HG03558 (cell line): ENCODE results near the gene EML1.
"Not testable (repeated sequence)": the region's sequence is repeated elsewhere in the genome, so short reads cannot be mapped to it uniquely, and the experiment has no call there.

Source experiments
- ATAC-seq: cut with Tn5 transposase; IDR thresholded peaks from one replicate; pipeline ENCODE4 v1.9.1; 2021; ENCODE audit warnings: moderate number of reproducible peaks; ENCODE audit not compliant: unreplicated experiment; ENCODE audit errors: extremely low read depth

EML1 gene

DNA sequence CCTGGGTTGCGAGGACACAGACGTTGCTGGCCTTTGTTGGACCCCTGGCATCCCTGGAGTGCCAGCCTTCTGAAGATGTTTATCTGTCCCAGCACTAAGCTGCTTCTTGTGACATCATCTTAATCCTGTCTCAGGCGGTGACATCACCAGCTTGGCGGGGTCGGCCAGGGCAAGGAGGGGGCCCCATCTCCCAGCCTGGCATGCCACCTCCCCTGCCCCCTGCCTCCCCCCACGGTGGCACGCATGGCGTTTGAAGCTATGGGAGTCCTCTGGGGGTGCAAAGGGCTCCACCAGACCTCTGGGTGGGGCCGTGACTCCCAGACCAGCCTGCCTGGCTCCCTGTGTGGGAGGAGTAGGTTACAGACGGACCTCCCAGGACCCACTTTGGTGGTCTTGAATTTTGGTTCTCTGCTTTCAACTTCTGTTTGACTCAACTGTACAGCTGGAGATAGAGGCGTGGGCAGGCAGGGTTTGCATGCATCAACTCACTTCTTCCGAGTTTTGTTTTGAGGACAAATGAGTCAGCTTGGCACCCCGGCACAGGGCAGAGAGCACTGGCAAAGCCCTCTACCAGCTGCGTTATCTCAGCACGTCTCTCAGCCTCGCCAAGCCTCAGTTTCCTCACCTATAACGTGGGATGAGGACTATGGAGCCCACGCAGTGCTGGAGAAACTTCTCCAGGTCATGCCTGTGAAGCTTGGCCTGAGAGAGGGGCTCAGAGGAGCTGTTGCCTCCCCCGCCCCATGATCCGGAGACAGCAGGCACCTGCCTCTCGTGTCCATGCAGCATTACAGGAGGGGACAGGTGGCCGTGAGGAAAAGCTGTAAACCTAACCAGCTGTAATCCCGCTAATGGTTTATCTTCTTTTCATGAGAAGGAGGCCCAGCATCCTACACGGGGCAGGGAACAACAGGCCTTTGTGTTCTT, 38.8 kb upstream of the EML1 start:
- no peak for ATAC-seq

DNA sequence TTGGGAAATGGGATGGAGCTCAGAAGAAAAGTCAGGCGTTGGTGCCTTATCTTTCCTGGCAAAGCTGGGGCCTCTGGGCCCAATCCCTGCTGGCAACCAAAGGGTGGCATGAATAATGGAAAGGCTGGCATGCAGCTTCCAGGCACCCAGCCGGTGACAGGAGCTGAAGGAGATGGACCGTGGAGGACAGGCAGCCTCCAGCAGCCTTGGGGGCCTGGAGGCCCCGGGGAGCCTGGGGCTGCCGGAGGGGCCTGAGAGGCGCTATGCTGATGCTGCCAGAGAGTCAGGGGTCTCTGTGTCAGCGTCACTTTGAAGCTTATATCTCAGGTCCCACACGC, 38.2 kb upstream of the EML1 start:
- no peak for ATAC-seq

DNA sequence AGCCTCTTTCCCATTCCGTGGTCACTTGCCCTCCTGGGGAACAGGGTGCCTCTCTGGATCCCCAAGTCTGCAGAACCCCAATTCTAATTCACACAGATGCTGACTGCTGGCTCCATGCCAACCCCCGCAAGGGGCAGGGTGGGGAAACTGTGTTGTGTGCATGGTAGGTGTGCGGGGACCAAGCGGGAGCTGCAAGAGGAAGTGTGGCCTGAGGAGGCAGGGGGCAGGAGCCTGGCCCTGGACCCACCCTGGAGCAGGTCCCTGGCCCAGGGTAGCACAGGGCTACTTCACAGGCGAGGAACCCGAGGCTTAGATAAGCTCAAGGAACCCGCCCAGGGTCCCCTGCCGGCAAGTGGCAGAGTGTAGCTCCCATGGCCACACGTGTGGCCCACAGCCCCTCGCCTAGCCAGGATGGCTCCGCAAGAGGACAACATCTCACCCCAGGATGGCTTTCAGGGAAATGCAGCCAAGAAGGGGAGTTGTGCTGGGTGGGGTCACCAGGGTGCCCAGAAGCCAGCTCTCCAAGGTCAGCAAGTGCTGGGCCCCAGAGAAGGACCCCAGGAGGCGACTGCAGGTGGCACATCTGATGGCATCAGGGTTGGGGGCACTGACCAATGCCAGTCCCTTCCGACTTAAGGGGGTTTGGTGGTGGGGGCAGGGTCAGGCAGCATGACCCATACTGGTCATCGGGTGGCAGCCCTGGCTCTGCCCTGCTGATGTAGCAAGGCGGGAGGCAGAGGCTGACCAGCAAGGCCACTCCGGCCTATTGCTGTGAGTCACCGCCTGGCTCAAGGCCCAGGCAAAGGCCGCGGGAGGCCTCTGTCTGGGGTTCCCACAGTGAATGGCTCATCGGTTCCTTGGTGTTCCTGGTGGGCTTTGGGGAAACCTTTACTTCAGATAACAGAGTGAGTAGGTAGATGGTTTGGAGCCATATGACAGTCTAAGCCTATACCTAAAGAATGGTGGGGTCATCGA, 37.3 kb upstream of the EML1 start:
- no peak for ATAC-seq

DNA sequence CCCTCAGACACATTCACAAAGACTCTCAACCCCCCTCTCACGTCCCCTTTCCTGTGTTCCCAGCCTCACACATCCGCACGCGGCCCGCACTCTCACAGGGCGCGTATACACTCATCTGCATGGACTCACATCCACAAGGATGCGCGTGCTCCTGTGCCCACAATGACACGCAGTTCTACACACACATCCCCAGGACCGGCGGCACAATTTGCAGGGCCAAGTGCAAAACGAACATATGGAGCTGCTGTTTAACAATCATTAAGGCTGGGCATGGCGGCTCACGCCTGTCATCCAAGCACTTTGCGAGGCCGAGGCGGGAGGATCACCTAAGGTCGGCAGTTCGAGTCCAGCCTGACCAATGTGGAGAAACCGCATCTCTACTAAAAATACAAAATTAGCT, 36.4 kb upstream of the EML1 start:
- ATAC-seq: no peak

DNA sequence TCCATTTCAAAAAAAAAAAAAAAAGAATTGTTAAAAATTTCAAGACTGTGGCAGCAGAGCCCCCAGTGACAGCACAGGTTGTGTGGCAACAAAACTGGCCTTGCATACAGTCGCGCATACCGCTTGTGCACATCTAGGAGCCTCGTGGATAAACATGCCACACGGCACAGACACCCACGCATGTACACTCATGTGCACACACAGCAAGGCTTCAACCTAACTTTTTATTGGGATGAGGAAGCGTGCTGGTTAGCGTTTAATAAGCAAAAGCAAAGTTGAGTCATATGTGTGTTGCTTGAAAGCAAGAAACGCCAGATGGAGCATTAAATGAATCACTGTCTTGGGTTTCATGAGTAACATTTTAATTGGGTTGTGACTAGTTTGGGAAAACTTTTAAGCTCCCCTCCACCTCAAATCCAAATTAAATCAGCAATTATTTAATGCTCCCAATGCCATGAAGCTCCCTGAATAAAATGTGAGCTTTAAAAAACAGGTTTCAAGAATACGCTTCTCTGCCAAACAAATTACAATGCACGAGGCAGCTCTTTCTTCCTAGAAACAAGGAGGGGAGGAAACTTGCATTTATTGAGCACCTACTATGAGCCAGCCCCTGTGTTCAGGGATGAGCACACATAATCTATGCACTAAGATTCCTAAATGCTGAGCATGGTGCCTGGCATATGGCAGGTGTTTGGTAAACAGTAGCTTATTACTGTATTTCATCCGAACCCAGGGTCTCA, 35.7 kb upstream of the EML1 start:
- no peak for ATAC-seq

DNA sequence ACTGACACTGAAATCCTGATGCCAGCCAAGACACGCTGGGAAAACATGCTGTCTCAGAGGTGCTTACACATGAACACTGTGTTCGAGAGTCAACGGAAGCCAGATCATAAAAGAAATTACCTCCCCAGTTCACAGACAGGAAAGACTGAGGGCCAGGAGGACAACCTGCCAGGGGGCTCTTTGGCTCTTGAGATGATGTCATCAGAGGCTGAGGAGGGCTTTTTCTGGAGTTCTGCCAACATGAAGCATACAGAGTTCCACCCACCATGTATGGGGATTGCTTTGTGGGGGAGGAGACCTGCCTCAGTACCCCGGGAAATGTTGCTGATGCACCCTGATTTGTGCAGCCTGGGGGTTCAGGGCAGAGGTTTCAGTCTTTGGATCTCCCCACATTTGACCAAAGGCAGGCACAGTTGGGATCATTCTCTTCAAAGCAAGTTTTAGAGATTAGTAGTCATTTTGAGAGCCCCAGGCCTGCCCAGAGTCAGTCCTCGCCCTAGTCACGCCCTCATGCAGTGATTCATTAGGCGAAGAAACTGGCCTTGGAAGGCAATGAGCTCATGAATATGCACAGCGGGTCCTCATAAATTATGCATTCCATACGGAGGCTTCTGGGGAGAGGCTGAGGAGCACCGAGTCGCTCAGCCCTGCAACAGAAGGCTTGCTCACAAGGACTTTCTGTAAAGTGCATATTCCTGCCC, 34.9 kb upstream of the EML1 start:
- ATAC-seq: no peak

DNA sequence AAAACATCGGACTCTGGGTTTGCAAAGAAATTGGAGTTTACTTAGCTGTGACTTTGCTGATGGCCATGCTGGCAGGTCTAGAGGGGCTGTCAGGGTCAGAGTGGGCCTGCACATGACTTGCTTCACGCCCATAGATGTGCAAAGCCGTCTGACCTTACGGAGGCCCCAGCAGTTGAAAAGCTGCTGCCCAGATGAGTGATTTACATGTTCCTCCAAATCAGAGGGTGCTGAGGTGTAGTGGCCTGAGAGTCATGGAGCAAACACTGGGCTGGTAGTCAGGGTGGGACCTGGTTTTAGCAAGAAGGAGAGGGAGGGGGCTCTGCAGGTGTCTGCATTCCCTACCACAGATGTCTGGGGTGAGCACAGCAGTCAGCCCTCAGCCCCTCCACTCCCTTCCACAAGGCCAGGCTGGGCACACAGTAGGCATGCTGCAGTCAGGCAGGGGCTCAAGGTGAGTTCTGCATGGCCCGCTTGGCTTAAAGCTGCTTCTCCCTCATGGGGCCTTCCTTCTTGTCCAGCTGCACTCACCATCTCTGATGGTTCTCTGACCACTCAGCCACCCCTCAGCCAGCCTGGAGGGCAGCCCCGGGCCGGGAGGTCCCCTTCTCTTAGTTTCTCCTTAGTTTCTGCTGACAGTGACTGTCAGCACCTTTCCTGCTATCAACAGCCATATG, 34.2 kb upstream of the EML1 start:
- no peak for ATAC-seq

DNA sequence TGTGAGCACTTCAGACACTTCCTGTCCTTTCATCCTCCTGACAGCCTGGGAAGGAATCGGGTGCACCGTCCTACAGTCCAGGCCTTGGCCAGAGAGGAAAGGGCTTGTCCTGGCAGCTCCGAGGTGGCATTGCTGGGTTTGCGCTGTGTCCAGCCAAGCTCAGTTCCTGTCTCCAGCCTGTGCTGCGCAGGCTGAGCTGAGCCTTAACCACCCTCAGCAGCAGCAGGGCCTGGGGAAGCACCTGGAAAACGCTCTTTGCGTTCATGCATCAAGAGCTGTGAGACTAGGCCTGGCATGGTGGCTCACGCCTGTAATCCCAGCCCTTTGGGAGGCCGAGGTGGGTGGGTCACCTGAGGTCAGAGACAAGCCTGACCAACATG, 33.7 kb upstream of the EML1 start:
- no peak for ATAC-seq

DNA sequence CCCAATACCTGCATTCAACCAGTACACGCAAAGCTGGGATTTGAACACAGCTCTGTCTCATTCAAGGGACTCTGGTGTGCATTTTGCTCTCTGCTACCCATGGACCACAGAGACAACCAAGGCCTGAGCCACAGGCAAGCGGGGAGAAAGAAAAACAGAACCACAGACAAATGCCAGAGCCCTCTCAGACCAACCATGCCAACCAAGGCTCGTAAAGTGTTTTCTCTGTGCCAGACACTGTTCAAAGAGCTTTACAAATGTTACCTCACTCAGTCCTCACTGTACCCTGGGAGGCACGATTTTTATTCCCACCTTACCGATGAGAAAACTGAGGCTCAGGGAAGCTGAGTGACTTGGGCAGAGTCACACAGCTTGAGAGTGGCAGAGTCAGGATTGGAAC, 32.4 kb upstream of the EML1 start:
- ATAC-seq: no peak

DNA sequence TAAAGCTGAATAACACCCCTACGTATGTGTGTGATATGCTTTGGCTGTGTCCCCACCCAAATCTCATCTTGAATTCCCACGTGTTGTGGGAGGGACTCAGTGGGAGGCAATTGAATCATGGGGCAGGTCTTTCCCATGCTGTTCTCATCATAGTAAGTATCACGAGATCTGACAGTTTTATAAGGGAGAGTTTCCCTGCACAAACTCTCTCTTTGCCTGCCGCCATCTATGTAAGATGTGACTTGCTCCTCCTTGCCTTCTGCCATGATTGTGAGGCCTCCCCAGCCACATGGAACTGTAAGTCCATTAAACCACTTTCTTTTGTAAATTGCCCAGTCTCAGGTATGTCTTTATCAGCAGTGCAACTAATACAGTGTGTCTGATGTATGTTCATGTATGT, 30.3 kb upstream of the EML1 start:
- not testable (repeated sequence) for ATAC-seq

DNA sequence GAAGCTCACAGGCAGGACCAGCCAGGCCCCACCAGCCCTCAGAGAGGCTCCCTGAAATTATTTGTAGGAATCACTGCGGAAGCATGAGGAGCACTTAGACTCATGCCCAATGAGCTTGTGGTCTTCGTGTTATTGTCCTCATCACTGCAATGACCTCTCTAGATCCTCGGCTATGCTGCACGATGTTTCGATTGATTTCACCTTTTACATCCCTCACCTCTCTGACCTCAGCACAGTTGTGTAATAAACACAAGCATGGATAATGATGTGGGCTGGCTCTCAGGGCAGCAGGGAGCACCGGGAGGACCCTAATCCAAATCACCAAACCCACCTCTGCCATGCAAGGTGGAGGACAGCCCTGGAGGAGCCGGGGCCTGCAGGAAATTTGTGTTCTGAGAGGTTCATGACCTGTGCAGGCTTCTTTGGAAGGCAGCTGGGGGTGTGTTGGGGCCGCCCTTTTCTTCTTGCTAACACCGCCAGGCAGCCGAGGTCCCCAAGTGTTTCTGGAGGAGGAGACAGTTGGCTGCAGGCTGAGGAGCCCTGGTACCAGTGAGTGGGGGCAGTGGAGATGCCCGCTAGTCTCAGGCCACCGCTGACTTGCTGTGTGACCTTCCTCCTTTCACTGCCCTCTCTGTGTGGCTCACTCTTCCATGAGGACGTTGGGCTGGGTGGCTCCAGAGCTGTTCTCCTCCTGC, 29.5 kb upstream of the EML1 start:
- ATAC-seq: no peak

DNA sequence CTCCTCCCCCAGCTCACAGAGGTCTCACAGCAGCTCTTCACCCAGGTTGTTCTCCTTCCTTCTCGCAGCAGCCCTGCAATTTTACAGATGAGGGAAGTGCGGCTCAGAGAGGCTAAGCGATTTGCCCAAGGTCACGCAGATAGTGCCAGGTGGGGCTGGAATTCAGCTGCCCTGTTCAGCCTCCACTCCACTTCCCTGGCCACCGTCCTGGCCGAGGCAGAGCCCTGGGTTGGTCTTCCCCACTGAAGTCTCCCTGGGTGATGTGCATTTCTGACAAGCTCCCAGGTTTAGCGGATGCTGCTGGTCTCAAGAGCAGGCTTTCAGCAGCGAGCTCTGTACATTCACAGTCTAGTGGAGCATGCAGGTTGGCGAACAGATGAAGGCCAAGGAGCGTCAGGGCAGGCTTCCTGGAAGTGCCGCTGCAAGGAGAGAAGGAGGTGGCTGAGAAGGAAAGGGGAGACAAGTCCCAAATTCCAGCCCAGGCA, 28.9 kb upstream of the EML1 start:
- ATAC-seq: no peak

DNA sequence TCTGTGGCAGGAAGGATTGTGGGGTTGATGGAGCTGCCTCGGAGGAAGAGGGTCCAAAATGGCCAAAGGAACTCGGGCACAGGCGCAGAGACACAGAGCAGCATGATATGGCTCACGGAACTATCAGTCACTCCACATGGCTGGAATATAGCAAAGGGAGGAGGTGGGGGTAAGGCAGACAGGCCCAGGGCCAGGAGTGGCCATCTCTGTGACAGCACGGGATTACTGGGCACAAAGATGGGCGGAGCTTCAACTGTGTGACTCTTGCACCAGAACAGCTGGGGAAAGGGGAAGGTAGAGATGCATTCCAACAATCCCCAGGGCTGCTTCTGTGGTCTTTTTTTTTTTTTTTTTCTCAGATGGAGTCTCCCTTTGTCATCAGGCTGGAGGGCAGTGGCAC, 24.8 kb upstream of the EML1 start:
- no peak for ATAC-seq

DNA sequence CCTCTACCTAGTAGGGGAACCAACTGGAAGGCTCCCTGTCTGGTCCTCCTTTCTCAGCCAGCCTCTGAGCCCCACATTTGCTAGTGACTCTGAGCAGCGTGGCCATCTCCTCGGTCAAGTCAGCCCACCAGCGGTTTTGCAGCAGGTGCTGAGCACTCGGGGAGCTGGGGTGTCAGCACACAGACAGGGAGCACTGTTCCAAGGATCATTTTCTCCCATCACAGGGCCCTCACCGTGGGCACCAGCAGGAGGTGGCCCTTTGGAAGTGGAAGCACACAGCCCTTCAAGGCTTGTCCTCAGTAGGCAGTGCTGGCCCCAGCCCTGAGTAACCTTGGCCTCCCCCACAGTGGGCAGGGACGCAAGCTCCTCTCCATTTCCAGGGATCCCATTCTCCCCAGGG, 24.1 kb upstream of the EML1 start:
- ATAC-seq: no peak

DNA sequence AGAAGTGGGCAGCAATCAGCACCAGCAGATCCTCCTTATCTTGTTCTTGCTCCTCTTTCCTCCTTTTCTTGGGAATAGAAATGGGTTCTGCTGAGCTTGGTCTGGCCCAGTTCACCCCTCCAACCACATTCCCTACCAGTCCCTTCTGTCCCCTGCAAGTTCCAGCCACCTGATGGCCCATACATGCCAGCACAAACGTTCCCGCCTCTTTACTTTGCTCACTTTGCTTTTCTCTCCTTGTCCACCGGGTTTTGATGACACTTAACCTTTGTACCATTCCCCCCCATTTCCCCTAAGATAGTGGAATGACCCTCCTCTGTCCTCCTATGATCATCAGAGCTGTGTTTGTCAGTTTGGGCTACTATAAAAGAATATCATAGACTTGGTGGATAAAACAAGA, 23.4 kb upstream of the EML1 start:
- no peak for ATAC-seq

DNA sequence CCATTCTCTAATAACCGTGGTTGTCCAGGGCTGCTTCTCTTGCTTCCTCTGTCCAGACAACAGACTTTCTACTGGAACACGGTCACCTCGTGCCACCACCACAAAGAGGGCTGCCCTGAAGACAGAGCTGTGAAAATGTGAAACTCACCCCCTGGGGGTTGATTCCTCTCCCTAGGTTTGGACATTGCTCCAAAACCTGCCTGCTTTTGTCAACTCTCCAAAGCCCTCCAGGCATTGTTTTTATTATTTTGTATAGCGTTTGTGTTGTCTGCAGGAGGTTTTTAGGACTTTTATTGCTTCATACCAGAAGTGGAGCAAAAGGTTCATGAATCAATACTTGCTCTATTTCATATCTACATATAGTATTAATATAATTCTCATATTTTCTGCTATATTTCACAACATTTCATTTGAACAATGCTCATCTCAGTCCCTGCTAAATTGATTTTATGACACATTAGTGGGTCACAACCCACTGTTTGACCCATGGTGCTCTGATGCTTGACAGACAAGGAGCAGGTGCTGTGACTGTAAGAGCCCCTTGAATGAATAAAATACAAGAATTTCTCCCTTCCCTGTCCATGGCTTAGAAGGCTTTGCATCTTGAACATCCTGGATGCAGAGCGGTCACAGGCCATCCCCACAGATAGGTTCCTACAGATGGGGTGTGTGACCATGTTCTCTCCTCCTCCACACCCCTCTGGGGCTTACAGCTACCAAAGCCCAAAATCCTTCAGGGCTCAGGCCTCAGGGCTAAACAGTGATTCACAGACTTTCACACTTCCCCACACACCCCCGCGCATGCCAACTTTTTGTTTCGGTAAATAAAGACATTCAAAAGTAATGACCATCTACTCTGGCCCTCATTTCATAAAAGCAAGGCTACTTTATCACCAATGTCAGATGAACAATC, 20.6 kb upstream of the EML1 start:
- no peak for ATAC-seq

DNA sequence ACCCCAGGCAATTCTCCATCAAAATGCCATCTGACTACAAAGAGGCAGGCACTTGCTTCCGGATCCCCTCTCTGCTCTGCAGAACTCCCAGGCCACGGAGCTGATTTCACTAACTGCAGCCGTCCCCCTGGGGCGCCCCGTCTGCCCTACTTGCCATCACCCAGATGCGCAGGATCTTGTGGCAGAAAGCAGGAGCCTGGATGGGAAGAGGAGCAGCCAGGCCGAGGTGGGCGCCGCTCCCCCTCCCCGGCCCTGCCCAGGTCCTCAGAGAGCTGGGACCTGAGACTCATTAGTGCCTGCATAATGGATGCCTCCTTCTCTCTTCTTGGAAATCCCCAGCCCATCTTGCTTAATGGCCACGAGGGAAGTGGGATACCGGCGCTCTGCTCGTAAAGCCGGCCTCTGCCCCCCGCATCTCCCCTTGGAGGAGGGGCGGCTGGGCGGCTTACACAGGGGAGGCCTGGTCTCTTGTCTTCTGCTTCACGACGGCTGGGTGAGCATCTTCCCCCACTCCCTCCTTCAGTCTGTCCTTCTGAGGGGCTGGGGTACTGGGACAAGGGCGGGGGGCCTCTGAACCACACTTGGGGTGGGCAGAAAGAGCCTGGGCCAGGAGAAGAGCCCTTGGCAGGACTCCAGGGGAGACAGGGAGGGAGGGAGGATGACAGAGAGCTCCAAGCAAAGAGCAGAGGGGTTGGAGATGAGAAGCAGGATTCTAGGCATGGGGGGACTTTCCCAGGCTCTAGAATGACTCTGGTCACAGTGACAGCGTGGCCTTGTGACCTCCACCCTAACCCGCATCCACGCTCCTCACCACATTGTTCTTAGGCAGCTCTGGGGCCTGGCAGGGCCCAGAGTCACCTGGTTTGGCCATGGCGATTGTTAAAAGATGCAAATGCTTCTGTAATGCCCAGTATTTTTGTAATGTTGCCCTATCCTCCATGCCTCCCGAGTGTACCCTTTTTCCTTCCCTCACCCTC, 19.4 kb upstream of the EML1 start:
- no peak for ATAC-seq
